PFSK-1 (cell line): Measurements from ENCODE around the gene TBKBP1.
A peak's percentile ranks its signal among the peaks of the same experiment; 100 is the strongest.

Experiments used
- POLR2AphosphoS5 ChIP-seq: IDR thresholded peaks from 2 replicates; pipeline ENCODE4 v1.6.1; 2012; ENCODE audit warnings: low read depth, mild to moderate bottlenecking, control low read depth, low read length, moderate library complexity
- SIN3A ChIP-seq: IDR thresholded peaks from 2 replicates; pipeline ENCODE4 v1.6.1; 2012; ENCODE audit warnings: mild to moderate bottlenecking, low read length, moderate library complexity, borderline replicate concordance; ENCODE audit not compliant: insufficient read depth
- TAF1 ChIP-seq: IDR thresholded peaks from 2 replicates; pipeline ENCODE4 v1.6.1; 2012; ENCODE audit warnings: low read length, control low read depth, borderline replicate concordance; ENCODE audit not compliant: insufficient read depth
- TF ChIP-seq, protein P1 (sequence below), 2 experiments: IDR thresholded peaks; 2 replicates each; pipeline versions ENCODE4 v1.6.1 to v1.8.0; 2011 to 2012; ENCODE audit warnings: low read depth in 2 of 2, low read length in 2 of 2, control low read depth in 1 of 2, inconsistent platforms in 1 of 2, mild to moderate bottlenecking in 1 of 2, moderate library complexity in 1 of 2; ENCODE audit not compliant: insufficient read depth in 1 of 2

GRCh38 chr17:47685556-47686275 lies 8.2 kb upstream of the TBKBP1 start:
- TF ChIP-seq POLR2AphosphoS5 (peak; percentile 60), TAF1 (no peak), SIN3A (no peak)
- TF ChIP-seq, protein P1, sequence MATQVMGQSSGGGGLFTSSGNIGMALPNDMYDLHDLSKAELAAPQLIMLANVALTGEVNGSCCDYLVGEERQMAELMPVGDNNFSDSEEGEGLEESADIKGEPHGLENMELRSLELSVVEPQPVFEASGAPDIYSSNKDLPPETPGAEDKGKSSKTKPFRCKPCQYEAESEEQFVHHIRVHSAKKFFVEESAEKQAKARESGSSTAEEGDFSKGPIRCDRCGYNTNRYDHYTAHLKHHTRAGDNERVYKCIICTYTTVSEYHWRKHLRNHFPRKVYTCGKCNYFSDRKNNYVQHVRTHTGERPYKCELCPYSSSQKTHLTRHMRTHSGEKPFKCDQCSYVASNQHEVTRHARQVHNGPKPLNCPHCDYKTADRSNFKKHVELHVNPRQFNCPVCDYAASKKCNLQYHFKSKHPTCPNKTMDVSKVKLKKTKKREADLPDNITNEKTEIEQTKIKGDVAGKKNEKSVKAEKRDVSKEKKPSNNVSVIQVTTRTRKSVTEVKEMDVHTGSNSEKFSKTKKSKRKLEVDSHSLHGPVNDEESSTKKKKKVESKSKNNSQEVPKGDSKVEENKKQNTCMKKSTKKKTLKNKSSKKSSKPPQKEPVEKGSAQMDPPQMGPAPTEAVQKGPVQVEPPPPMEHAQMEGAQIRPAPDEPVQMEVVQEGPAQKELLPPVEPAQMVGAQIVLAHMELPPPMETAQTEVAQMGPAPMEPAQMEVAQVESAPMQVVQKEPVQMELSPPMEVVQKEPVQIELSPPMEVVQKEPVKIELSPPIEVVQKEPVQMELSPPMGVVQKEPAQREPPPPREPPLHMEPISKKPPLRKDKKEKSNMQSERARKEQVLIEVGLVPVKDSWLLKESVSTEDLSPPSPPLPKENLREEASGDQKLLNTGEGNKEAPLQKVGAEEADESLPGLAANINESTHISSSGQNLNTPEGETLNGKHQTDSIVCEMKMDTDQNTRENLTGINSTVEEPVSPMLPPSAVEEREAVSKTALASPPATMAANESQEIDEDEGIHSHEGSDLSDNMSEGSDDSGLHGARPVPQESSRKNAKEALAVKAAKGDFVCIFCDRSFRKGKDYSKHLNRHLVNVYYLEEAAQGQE (IDR thresholded peaks at IDR 0.05; ENCODE audit: insufficient read depth in 1 of 2, low read depth in 2 of 2, low read length in 2 of 2): no peak
